Measurements from ENCODE around the gene SLC8A3.
"Not testable (repeated sequence)": the region's sequence is repeated elsewhere in the genome, so short reads cannot be mapped to it uniquely, and the experiment has no call there.

The SLC8A3 gene

GRCh38 chr14:70188659-70189455, at the start of gene SLC8A3:
Gene SLC8A3 (minus strand): TSS chr14:70188951. CDS start chr14:70168422, 20,529 bp downstream.
- DNase-seq (ENCODE audit: low read depth): no peak

- DNase-seq (ENCODE audit: low read depth): no peak
These were observed 49.0 kb upstream of the SLC8A3 start for GRCh38 chr14:70237710-70238109.

- no peak for DNase-seq (ENCODE audit: low read depth)
These were observed 45.6 kb upstream of the SLC8A3 start for GRCh38 chr14:70234066-70234950.

- DNase-seq (ENCODE audit: low read depth): not testable (repeated sequence)
These were observed 43.2 kb upstream of the SLC8A3 start for GRCh38 chr14:70231756-70232544.

GRCh38 chr14:70229877-70230640, 41.3 kb upstream of the SLC8A3 start:
- not testable (repeated sequence) for DNase-seq (ENCODE audit: low read depth)

GRCh38 chr14:70213721-70214282, 25.1 kb upstream of the SLC8A3 start:
- no peak for DNase-seq (ENCODE audit: low read depth)

GRCh38 chr14:70212752-70213151, 24.0 kb upstream of the SLC8A3 start:
- DNase-seq (ENCODE audit: low read depth): no peak

- no peak for DNase-seq (ENCODE audit: low read depth)
These were observed 19.6 kb upstream of the SLC8A3 start for GRCh38 chr14:70208380-70208779.

GRCh38 chr14:70203686-70204085, 14.9 kb upstream of the SLC8A3 start:
- DNase-seq (ENCODE audit: low read depth): no peak

- no peak for DNase-seq (ENCODE audit: low read depth)
These were observed 13.2 kb upstream of the SLC8A3 start for GRCh38 chr14:70201994-70202393.

GRCh38 chr14:70193396-70193795, 4.6 kb upstream of the SLC8A3 start:
- DNase-seq (ENCODE audit: low read depth): no peak

- DNase-seq (ENCODE audit: low read depth): no peak
These were observed 4.2 kb upstream of the SLC8A3 start for GRCh38 chr14:70192915-70193314.

- DNase-seq (ENCODE audit: low read depth): no peak
These were observed 1.4 kb upstream of the SLC8A3 start for GRCh38 chr14:70190156-70190555.

GRCh38 chr14:70189456-70190077, 816 bp upstream of the SLC8A3 start:
- DNase-seq (ENCODE audit: low read depth): no peak

- no peak for DNase-seq (ENCODE audit: low read depth)
These were observed 461 bp downstream of the SLC8A3 start for GRCh38 chr14:70188322-70188658.

GRCh38 chr14:70186900-70187451, 1.8 kb downstream of the SLC8A3 start:
- DNase-seq (ENCODE audit: low read depth): no peak

GRCh38 chr14:70183991-70184390, 4.8 kb downstream of the SLC8A3 start:
- DNase-seq (ENCODE audit: low read depth): no peak

GRCh38 chr14:70181276-70181675, 7.5 kb downstream of the SLC8A3 start:
- no peak for DNase-seq (ENCODE audit: low read depth)

- no peak for DNase-seq (ENCODE audit: low read depth)
These were observed 8.0 kb downstream of the SLC8A3 start for GRCh38 chr14:70180718-70181117.

- no peak for DNase-seq (ENCODE audit: low read depth)
These were observed 11.5 kb downstream of the SLC8A3 start for GRCh38 chr14:70177081-70177800.

Data from stimulated activated CD8-positive, alpha-beta memory T cell treated with anti-CD3 and anti-CD28 coated beads, Interleukin-15, amount 100 ng/mL, for 1 hour (primary cell).